Measurements from ENCODE around the gene CALR3. TPM values are rescaled to one million over a fixed set of nuclear protein-coding genes. Genes with fewer than 3 reads are reported as not detected.
"Not testable (repeated sequence)": the region's sequence is repeated elsewhere in the genome, so short reads cannot be mapped to it uniquely, and the experiment has no call there.

CALR3 gene
- polyA plus RNA-seq (2013, experiment 1 of 2; ENCODE audit: insufficient read length): 0.14 TPM
- not detected for polyA plus RNA-seq (2013, experiment 2 of 2; ENCODE audit: insufficient read length)

- DNase-seq: peak; percentile 99
Measured at GRCh38 chr19:16495982-16496612, at the start of gene CALR3, which contains the start of gene C19orf44. Gene CALR3, minus strand, starts transcription at chr19:16496167. Its CDS starts 38 bp downstream, at chr19:16496129. Gene C19orf44, plus strand, starts transcription at chr19:16496394. Its CDS starts 4,399 bp downstream, at chr19:16500793.

DNA sequence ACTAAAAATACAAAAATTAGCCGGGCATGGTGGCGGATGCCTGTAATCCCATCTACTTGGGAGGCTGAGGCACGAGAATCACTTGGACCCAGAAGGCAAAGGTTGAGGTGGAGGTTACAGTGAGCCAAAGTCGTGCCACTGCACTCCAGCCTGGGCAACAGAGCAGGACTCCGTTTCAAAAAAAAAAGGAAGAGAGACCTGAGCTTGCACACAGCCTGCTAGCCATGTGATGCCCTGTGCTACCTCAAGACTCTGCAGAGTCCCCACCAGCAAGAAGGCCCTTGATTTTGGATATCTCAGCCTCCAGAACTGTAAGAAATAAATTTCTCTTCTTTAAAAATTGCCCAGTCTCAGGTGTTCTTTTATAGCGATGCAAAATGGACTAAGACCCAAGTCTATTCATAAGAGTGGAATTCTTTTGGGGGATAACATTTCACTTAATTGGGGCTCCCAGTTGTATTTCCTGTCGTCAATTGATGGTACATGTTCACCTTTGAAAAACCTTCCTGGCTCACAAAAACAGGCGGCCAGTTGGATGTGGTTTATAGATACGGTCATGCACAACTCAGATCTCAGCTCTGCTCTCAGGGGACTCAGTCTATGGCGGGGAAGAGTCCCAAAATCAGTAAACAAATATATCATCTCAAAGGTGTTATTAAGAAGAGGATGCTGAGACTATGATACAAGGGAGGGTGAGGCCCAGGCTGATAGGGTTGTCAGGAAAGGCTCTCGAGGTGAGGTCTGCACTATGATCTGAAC, 48.7 kb upstream of the CALR3 start:
- no peak for DNase-seq

DNA sequence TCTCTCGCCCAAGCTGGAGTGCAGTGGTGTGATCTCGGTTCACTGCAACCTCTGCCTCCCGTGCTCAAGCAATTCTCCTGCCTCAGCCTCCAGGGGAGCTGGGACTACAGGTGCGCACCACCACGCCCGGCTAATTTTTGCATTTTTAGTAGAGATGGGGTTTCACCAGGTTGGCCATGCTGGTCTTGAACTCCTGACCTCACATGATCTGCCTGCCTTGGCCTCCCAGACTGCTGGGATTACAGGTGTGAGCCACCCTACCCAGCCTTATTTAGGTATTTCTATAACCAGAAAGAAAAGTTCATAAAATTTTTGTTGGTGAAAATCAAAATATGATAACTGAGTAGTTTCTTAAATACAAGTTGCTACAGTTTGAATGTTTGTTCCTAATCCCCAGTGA, 47.8 kb upstream of the CALR3 start:
- not testable (repeated sequence) for DNase-seq

- DNase-seq: no peak
Measured at GRCh38 chr19:16542910-16543472, 47.0 kb upstream of the CALR3 start.

DNA sequence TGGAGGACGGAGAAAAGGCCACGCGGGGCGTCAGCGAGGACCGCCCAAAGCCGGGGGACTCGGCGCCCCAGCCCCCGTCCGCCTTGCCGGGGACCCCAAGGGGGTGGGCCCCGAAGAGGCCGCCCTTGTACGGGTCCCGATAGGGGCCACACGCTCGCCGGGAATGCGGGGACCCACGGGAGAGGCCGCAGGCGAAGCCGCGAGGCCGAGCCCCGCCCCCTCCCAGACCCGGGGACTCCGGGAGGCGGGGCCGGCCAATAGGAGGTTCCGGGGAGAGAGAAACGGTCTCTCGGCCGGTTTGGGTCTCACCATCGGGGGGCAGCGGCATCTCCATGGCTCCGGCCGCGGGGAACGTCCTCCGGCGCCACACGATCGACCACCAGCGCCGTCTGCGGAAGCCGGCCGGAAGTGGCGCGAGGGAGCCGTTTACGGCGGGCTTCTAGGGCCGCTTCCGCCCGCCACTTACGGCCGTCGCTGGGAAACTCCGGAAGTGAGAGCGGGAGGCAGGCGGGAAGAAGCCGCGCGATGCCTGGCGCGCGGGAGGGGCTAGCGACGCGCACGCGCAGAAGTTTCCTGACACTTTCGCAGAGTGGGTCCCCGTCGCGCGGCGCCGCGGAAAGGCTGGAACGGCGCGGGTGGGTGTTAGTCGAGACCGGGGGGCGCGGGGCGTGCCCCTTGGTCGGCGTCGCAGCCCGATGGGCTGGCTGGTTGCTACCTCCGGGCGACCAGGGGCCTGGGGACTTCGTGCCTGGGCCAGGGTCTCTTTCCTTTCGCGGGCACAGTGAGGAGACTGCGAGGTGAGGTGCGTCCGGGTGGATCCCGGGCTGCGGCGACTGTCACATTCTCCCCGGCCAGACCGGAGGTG, 46.3 kb upstream of the CALR3 start, which contains the start of gene CHERP:
Gene CHERP (minus strand): TSS at position 393 of the 865 bp plus-strand sequence. CDS start 59 bp downstream, at position 334.
- DNase-seq: peak; percentile 94

GRCh38 chr19:16541526-16542044, 45.6 kb upstream of the CALR3 start:
- DNase-seq: peak; percentile 6

- no peak for DNase-seq
Measured at GRCh38 chr19:16540948-16541347, 45.0 kb upstream of the CALR3 start.

GRCh38 chr19:16537111-16537510, 41.1 kb upstream of the CALR3 start:
- no peak for DNase-seq

DNA sequence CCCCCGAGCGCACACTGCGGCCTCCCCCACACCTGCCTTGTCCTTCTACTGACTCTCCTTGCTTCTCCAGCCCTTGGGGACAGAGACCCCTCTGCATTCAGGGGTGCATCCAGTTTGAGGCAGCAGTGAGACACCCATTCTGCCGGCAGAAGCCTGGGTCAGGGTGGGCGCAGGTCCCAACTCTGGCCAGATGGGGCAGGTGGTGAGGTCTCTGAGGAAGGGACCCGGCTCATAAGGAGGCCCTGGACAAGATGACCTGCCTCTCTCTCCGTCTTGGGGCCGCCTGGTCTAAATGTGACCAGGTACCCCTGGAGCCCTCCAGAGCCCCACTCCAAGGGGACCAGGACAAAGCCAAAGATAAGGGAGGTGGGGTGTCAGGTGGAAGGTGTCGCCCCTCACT, 40.2 kb upstream of the CALR3 start:
- DNase-seq: no peak

DNA sequence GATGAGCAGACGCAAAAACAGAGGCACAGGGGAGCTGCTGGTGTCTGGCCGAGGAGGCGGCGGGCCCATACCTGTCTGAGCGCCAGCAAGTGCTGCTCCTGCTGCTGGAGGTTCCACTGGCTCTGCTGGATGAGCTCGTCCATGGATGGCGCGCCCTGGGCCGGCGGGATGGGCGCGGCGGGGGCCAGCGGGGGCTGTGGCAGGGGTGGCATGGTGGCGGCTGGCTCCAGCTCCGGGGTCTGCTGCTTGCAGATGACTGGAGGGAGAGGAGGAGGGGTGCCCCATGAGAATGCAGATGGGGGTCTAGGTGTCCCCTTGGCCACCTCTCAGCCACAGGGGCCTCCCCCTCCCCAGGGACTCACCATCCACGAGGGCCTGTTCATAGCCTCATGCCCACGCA, 39.4 kb upstream of the CALR3 start:
- DNase-seq: no peak

DNA sequence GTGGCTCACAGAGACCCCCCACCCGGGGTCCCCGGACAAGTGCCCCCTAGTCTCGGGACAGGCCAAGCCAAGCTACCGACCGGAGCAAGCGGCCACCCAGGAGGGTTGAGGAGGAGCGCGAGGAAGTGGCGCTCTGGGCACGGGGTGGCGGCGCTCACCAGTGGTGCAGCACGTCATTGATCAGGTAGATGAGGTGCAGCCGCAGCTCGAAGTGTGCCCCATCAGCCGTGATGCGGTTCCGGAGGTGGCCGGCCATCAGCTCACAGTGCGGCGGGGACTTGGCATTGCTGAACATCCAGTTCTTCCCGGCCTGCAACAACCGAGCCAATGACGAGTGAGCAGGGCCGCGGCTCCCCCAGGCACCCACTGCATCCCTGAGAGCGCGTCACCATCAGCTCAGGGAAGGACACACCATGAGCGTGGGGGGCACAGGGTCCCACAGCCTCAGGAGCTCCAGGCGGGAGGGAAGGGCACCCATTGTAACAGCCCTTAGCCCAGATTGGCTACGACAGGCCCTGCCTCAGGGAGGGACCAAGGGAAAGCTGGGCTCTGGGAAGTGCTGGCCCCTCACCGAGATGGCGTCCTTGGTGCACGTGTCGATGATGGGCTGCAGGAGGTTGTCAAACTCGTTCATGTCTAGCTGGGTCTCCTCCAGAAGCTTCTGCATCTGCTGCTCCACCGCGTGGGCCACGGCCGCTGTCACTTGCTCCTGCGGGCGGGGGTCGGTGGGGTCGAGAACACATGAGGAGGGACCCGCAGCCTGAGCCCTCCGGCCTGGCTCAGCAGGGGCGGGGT, 36.7 kb upstream of the CALR3 start:
- DNase-seq: no peak

- DNase-seq: no peak
Measured at GRCh38 chr19:16531380-16531669, 35.4 kb upstream of the CALR3 start.

DNA sequence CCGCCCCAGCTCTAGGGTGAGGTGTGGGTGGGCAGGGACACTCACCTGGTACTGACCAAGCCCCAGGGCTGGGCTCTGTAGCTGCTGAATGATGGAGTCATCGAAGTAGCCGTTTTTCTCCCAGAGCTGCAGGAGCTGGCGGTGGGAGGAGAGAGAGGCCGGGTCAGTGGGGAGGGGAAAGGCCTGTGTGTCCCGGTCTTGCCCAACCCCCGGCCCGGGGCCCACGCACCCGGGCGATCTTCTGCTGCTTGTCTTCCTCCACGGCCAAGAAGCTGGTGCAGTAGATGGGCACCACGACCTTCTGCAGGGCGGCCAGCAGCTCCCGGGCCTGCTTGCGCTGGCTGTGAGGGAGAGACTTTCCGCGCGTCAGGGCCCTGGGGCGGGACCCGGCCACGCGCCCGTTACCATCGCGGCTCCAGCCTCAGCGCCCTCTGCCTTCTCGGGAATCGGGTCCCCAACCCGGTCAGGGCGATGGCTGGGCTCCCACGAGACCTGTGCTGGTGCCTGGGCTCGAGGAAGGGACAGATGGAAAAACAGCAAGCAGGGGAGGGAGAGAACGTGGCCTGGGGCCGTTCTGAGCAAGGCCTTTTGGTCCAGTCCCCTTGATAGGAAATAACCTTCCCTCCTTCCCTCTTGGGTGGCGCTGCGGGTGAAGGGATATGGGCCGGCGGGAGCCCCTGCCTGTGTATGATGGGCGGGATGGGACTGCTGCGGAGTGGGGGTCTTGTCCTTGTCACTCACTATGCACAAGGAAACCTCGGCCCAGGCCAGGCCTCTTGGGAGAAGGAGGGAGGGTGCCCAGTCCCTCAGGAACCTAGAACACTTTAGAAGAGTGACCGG, 34.8 kb upstream of the CALR3 start:
- no peak for DNase-seq

- no peak for DNase-seq
Measured at GRCh38 chr19:16529466-16530144, 33.6 kb upstream of the CALR3 start.

GRCh38 chr19:16527971-16528521, 32.1 kb upstream of the CALR3 start:
- no peak for DNase-seq

DNA sequence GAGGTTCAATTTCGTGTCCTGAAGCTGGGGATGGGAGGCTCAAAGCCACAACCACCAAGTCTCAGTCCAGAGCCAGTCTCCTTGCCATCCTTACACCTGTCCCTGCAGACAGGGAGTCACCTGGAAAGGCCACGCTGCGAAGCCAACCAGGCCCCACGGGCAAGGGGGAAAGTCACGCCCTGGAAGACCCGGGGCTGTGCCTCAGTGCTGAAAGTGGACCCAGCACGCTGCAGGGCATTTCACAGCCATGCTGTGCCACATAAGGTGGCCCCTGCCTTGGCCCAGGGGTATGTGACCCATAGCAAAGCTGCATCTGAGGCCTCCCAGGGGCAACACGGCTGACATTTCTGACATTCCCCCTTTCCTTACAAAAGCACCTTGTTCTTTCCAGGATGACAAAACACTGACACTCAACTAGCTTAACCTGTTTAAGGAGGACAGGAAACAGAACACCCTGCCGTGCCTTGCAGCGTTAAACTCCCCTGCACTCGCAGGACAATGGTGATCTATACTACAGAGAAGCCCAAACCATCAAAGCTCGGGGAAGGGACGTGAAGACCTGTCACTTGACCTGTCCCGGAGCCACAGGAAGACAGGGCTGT, 31.5 kb upstream of the CALR3 start:
- DNase-seq: no peak

DNA sequence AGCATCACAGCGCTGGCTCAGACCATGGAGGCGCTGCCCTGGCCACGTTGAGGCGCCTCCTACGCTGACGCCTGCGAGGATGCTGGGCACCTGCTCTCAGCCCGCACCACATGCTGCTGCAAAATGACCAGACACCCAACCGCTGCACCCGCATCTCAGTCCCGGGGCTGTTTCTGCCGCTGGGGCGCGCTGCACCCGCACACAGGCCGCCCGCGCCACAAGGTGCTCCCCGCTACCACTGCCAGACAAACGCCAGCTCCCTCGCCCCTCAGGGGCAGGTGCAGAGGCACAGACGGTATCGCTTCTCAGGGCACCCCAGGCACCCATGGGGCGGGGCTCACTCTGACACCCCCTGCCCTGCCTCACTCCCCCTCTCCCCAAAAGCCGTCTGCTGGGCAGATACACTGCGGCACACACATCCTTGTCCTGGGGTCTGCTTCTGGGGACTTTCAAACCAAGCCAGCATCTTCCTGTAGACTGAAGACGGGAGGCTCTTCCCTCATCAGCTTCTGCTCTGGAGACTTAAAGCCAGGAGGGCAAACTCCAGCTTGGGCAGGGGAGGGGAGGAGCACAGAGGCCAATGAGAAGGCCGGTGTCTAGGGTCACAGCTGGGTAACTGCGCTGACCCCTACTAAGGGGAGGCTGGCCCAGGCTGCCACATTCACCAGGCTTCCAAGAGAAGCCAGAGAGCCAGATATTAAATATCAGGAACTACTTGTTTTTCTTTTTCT, 29.9 kb upstream of the CALR3 start:
- DNase-seq: no peak

DNA sequence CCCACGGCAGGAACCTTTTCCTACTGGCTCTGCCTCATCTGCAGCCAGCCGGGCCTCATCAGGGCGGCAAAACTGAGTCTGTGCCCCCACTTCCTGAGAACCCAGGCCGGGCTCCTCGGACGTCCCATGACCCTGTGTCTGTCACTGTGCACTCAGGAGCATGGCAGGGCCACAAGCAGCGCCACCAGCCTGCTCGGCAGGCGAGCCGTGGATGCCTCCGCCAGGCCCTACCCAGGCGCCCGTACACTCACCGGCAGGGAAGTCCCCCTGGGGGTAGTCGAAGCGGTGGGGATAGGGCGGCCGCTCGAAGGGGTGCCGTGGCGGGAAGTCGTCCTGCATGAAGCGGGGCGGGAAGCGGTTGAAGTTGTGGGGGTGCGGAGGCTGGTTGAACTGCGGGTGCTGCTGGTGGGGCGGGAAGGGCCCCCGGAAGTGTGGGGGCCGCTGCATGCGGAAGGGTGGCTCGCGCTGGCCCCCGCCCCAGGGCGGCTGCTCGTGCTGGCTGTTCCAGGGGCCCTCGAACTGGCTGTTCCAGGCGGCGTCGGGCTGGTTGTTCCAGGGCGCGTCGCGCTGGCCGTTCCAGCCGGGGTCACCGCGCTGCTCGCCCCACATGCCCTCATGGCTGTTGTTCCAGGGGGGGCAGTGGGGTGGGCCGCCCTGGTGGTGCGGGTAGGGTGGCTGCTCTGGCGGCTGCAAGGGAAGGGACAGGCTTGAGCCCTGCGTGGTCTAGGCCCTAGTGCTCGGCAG, 29.2 kb upstream of the CALR3 start:
- DNase-seq: no peak
